GM19239 (cell line): ENCODE results near the gene DUSP28.
"Not testable (repeated sequence)": the region's sequence is repeated elsewhere in the genome, so short reads cannot be mapped to it uniquely, and the experiment has no call there.

ENCODE experiments used
- DNase-seq: peaks from one replicate; pipeline ENCODE4 v3.0.0; 2011; ENCODE audit warnings: low spot score; ENCODE audit not compliant: insufficient read length
- FAIRE-seq: peaks from 2 replicates; lab custom pipeline; 2011; peaks lifted over from hg19 to GRCh38; lab: Jason Lieb, UNC

The DUSP28 gene

DNA sequence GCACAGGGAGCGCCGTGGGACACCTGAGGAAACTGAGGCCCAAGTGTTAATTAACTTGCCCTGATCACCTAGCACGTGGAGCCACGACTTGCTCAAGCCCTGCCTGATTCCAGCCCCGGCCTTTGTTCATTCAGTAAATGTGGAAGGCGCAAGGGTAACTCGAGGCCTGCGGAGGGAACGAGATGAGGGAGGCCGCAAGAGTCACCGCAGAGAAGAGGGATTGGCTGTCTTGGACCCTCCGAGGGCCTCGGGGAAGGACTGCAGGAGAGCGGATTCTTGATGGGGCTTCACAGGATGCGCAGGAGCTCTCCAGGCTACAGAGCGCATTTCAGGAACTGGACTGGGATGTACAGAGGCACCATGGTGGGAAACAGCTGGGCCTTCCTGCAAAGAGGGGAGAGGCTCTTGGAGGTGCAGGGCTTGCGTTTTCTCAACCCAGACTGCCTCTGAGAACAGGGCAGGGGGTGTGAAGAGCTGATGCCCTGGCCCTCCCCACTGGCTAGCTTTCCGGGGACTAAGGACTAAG is 1.9 kb upstream of the DUSP28 start:
- DNase-seq (no peak), FAIRE-seq (no peak)

DNA sequence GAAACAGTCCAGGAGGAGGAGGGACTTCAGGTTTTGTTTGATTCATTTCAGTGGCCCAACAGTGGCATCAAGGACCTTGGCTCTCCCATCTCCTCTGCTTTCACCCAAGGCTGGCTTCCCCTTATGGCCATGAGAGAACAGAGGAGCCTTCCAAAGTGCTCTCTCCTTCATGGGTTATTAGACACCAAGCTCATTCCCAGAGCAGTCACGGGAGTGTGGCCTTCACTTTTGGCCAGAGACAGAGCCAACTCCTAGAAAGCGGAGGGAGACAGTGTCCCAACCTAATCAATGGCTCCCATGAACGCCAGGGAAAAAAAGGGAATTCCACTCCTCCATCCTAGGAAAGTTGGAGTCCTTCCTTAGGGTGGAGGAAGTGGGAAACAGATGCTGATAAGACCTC is 871 bp upstream of the DUSP28 start:
- DNase-seq = no peak

DNA sequence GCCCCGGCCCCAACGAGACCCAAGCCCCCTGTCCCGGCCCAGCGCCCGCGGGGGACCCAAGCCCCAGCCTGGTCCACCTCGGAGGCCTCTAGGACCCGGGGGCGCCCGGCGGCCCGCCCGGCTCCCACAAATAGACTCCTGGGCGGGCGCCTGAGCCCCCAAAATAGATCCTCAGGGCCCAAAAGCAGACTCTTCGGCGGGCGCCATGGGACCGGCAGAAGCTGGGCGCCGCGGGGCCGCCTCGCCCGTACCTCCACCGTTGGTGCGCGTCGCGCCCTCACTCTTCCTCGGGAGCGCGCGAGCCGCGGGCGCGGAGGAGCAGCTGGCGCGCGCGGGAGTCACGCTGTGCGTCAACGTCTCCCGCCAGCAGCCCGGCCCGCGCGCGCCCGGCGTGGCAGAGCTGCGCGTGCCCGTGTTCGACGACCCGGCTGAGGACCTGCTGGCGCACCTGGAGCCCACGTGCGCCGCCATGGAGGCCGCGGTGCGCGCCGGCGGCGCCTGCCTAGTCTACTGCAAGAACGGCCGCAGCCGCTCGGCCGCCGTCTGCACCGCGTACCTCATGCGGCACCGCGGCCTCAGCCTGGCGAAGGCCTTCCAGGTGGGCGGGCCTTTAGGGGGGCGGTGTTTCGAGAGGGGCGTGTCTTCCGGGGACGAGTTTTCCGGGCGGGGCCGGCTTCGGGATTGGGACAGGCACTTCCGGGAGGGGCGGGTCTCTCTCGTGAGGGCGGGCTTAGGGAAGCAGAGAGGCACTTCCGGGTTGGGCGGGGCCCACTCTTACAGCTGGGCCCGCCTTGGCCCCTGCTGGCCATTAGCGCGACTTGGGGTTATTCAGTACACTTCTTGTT is 545 bp downstream of the DUSP28 start:
- DNase-seq (peak; percentile 70), FAIRE-seq (peak; percentile 74)

More for the DNA sequence above, 871 bp upstream of the DUSP28 start:
- FAIRE-seq = no peak

DNA sequence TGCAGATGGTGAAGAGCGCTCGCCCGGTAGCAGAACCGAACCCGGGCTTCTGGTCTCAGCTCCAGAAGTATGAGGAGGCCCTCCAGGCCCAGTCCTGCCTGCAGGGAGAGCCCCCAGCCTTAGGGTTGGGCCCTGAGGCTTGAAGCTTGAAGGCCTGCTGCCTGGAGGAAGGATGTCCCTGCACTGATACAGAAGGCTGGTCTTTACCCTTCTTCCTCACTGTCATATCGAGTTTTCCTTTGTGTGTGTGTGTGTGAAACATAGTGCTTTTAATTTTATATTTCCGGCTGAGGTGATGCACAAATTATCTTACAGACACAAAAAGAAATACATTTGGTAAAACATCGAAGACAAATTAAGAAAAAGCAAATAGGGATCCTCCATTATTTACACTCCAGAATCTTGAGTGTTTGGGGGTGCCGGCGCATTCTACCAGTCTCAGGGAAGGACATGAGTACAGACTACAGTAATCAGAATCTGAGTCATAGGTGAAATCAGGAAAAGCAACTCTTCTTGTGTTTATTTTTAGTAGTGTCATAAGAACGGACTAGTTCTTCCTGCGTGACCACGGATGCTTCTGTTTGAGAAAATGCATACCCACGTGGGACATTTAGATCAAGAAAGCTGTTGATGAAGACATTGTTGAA is 1.3 kb downstream of the DUSP28 start:
- DNase-seq = no peak
- peak; percentile 76 for FAIRE-seq

DNA sequence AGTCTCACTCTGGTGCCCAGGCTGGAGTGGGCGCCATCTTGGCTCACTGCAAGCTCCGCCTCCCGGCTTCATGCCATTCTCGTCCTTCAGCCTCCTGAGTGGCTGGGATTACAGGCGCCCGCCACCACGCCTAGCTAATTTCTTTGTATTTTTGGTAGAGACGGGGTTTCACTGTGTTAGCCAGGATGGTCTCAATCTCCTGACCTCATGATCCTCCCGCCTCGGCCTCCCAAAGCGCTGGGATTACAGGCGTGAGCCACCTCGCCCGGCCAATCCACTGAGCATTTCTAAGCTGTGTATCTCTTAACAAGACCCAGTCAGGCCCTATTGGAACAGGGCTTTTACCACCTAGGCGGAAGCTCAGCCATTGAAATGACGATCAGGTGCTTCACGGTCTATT is 3.1 kb downstream of the DUSP28 start:
- FAIRE-seq, DNase-seq: not testable (repeated sequence)

DNA sequence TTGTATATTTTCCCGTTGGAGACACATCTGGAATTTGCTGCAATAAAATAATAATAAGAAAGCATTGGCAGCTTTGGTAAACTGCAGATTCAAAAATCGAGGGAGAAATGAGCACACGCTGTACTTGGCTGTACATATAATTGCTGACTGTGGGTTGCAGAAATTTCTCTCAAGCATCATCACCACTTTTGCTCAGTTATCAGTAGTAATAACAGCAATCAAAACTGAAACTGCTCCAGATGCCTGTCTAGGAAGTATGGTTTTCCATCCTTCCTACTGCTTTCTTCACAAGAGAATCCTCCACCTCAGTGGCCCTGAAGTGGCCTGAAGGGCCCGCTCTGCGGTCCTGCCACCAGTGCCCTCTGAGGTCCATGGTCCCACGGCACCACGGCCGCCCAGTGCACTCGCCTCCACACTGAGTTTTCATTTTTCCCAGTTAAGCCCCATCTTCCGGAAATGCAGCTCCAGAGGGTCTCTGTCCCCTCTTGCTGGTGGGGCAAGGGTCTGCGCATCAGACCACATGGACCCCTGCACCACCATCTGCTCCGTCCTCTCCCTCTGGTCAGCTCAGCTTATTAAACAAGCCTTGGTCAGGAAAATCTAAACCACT is 3.9 kb downstream of the DUSP28 start:
- FAIRE-seq = no peak
- no peak for DNase-seq

DNA sequence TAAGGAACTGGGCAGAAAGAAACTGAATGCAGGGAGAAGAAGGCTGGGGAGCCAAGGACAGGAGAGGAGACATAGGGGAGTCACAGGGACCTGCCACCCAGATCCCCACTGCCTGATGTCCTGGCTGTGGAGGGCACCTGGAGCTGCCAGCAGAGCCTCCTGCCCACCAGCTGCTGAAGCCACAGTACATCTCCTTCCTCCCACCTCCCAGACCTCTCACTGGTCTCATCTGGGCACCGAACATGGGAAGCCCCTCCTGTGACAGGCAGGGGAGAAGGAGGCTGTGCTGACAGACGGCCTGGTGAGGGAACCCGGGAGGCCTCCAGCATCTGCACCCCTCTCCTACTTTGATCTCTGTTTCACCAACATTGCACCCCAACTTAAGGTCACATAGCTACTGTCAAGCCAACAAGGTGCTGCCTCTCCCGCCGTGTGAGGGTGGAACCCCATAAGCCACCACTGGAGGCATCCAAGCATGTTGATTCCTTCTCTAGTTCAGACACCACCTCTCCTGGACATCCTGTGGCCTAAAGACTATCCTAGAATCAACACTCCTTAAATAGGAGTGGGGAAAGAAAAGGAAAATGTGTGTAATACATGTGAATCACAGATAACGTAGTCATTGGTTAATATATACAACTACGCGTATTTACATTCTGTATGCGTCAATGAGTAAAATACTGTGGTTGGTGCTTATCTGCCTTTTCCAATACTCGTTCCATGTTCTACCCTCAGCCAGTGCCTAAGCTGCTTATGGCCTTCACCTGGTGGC is 4.6 kb downstream of the DUSP28 start:
- DNase-seq (no peak), FAIRE-seq (no peak)

DNA sequence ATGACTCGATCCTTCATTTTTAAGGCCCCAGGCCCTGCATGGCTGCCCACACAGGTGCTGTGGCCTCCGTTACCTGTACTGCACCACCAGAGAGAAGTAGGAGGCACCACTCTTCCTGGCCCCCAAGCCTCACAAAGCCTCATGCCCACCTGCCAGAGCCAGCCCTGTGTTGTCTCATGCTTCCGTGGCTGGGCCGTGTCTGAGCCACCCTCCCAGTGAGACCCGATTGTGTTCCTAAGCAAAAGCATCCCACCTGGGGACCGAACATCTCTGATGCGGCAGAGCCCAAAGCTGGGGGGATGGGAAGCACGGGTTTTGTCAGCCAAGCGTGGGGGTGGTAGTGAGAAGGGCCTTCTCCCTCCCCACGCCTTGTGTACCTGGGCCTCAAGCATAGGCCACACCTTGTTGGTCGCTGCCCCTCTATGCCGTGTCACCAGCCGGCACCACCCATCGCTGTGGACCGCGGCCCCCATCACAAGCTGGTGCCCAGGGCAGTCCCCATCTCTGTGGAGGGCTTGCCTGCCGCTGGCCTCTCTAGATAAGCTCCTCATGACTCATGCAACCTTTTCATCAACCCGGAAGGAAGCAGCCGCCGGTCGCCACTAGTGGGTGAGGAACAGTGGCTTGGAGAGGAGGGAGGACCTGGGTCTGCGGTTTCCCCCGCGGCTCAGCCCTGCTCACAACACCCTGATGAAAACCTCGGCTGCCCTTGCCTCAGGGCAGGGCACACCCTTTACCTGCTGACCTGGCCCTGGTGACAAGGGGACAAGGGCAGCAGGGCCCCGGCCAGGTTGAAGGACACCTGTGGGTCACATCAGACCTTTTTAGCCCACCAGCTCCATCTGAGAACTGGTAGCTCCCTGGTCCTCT is 5.4 kb downstream of the DUSP28 start:
- DNase-seq (peak; percentile 62), FAIRE-seq (peak; percentile 93)

DNA sequence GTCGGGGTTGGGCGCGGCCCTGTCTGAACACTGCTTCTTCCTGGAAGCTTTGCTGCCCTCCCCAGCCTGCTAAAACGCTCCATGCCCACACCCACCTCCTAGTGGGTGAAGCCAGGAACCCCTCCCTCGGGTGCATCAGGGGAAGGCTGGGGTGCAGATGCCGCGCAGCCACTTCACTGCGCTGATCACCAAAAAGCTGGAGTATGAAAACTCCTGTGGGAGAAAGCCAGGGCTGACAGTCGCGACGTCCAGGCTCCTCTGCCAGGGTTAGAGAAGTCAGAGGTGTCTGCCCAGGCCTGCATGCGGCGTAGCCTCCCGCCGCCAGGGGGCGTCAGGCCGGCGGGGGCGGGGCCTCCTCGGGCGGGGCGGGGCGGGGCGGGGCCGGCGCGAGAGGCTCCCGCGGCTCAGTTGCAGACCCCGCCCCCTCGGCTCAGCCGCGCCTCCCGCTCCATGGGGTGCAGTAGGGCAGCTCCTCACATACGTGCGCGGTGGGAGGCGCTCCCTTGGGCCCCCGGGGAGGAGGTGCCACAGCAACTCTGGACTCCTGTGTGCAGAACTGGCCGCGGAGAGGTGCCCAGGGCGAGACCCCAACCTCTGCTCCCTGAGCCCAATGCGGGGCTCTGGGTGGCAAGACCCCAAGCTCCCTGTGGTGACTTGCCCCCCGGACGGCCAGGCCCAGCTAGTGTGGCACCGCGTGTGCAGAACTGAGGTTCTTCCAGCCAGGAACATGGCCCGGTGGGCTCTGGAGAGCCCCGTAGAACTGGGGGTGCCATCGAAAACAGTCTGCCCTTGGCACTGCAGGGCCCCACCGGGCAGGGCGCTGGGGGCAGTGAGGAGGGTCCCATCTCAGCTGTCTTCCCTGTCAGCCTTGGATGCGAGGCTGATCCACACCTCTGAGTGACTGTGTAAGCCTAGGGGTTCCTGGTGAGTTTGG is 6.3 kb downstream of the DUSP28 start:
- DNase-seq = peak; percentile 80
- peak; percentile 70 for FAIRE-seq

DNA sequence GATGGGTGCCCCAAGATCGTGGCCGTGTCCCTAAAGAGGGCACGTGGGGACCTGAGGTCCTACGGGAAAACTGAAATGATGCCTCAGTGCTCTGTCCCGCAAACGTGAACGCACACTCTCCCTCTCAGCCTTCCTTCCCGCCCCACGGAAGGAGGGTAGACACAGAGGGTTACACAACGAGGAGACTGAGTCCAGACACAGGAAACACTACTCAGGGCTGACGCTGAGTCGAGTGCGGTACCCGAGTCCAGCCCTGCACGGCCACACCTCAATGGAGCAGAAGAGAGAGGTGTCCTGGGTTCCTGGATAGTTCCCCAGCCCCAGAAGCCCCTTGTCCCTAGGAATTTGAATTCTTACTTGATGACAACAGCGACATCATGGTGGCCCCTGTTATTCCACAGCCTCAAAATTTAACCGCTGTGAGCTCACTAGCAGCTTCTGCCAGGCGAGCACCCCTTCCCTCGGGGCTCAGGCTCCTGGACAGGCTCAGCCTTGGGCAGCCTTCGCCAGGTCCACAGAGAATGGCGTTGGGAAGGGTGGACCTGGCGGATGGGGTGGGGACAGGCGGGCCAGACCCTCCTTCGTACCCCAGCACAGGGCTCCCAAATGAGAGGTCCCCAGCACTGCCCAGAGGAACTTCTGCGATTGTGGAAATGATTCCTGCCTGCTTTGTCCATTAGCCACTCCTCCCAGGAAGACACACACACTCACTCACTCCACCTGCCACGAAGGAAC is 7.1 kb downstream of the DUSP28 start:
- DNase-seq = no peak
- peak; percentile 33 for FAIRE-seq

DNA sequence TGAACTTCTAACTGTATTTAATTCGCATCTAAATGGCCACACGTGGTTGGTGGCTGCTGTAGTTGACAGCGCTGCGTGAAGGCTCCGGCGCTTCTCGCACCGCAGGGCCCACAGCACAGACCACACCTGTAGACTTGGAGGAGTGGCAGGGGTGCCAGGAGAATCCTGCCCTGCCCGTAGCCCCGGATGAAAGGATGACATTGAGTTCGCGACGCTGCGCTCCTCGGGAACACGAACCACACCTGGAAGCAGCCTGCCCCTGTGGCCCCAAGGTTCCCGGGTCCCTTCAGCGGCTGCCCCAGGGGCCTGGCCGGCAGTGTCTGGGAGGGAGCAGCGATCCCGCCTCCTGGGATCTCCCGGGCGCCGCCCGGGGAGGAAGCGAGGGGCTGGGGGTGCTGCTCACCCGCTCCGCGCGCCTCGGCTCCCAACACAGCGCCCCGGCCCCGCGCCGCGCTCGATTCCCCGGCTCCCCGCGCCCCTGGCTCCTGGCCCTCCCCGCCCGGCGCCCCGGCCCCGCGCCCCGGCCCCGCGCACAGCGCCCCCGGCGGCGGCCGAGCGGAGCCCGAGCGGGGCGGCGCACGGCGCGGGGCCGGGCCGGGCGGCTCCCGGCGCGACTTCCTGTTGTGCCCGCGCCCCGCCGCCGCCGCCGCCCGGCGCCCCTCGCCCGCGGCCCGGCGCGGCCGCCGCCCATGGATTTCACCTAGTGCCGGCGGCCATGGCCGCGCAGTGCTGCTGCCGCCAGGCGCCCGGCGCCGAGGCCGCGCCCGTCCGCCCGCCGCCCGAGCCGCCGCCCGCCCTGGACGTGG is 7.9 kb downstream of the DUSP28 start, which contains the start of gene RNPEPL1:
Gene RNPEPL1 (plus strand): TSS at position 613 of the 806 bp plus-strand sequence. CDS start 103 bp downstream, at position 716.
- no peak for FAIRE-seq
- peak; percentile 56 for DNase-seq

DNA sequence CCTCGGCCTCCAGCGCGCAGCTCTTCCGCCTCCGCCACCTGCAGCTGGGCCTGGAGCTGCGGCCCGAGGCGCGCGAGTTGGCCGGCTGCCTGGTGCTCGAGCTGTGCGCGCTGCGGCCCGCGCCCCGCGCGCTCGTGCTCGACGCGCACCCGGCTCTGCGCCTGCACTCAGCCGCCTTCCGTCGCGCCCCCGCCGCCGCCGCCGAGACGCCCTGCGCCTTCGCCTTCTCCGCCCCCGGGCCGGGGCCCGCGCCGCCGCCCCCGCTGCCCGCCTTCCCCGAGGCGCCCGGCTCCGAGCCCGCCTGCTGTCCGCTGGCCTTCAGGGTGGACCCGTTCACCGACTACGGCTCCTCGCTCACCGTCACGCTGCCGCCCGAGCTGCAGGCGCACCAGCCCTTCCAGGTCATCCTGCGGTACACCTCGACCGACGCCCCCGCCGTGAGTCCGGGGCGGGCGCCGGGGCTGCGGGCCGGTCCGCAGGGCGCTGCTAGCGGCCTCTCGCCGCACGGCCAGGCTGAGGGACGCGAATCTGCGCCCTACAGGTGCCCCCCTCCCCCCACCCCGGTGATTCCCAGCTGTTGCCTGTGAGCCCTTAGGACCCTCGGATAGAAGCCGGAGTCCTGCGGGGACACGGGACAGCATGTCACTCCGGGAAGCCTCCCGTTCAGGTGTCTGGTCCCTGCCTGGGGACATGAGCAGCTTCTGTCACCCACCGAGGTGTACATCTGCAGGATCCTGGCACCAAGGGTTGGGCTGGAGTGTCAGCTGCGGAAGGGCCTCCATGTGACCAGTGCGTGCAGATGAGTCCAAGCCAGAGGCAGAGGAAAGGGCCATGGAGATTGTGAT is 8.7 kb downstream of the DUSP28 start:
- no peak for FAIRE-seq
- DNase-seq = peak; percentile 66

DNA sequence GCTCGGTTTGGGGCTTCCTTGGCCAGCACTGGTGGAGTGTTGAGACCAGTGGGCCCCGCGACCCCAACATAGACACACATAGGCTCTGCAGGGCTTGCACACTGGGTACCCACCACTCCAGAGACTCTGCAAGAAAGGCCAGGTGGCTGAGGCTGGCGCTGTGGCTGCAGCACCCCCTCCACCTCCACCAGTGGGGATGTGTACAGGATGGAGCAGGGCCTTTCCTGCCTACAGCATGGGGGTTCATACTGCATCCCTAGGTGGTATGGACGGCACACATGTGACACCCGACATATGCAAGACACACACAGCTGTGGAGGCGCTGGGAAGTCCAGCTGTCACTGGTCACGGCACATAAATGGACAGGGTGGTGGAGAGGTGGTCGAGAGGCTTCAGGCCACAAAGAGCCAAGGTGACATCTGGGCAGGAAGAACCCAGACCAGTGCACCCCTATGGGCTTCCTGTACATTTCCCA is 9.4 kb downstream of the DUSP28 start:
- DNase-seq (no peak), FAIRE-seq (peak; percentile 33)

DNA sequence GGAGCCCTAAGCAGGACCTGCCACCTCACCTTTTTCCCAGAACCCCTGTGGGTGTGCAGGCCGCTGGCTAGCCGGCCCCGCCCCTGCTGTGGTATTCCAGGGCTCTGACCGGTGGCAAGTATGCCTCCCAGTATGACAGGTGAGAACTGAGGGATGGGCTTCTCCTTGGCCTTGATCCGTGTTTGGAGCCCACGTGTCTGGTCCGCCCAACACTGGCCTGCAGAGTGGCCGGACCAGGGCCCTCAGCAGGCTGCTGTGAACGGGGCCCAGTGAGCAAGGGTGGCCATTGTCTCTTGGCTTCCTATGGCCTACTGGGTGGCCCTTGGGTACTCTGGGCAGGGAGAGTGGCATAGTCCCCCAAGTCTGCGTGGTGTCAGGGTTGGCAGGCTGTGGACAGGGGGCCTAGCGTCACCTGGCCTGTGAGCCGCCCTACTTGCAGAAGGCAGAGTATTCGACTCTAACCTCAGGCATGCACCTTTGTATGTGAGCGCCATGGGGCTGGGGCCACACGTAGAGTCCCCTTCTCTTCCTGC is 9.9 kb downstream of the DUSP28 start:
- no peak for FAIRE-seq
- DNase-seq = no peak

DNA sequence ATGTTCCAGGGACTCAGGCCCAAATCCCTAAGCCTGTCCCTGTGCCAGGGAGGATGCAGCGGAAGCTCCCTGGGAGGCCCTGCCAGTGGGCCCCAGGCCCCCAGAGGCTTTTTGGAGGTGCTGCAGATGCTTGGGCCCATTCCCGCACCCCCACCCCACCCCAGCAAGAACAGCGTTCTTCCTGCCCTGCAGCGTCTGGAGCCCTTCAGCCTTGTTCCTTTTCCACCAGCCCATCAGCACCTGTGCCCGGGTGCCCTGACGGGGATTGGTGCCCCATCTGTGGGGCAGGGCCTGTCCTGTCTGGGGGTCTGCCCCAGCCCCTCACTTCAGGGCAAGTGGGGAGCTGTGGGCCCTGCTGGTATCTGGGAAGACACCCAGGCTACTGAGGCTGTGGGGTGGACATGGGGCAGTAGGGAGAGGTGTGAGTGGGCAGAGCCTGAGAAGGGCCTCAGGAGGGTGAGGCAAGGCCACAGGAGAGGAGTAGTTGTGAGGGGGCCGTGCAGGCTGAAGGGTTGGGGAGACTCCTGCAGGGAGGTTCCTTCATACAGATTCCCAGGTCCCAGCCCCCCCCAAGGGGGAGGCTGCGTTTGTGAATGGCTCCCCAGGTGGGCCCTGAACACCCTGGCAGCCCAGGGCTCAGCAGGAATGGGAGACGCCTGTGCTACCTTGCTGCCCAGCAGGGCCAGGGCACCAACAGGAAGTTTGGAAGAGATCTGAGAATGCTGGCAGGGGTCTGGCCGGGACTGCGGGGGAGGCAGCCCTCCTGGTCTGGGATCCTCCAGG is 10.6 kb downstream of the DUSP28 start:
- no peak for FAIRE-seq
- DNase-seq = no peak
